ENCODE data around the gene LHX4. TPM values are rescaled to one million over a fixed set of nuclear protein-coding genes. Genes with fewer than 3 reads are reported as not detected.

LHX4 gene
- total and polyA plus RNA-seq, 10 of the 15 experiments (the other 5 are each of a cell fraction or from before 2014, with no cell fraction given) = 0.05 to 0.80 (median 0.32) TPM; not detected in 6

DNA sequence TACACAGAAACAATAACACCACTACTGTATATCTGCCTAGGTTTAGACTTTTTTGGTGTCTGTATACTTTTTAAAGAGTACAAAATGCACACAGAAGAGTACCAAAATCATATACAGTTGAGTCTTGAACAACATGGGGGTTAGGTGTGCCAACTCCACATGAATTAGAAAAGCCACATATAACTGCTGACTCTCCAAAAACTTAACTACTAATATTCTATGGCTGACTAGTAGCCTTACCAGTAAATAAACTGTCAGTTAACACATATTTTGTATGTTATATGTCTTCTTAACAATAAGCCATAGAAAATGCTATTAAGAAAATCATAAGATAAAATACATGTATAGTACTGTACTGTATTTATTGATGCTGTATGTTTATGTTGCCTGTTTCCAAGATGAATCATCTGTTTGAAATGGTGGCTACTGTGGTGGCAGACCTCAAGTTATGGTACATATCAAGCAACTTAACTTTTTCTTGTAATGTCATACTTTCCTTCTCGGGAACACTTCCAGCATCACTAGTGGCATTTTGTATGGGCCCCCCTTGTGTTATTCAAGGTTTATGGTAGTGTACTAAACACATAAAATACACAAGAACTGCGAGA lies 71.2 kb downstream of the LHX4 start:
- FAIRE-seq = no peak
- no peak for DNase-seq (ENCODE audit: low read depth, low spot score)
- intact Hi-C loops (cut with micrococcal nuclease; ENCODE audit: unreplicated experiment) (no loop called here), in situ Hi-C loops (cut with MboI) (no loop called here)
- SMC1A ChIA-PET (ENCODE audit: uncharacterized antibody, unreplicated experiment) = no interaction called here
- CTCF ChIA-PET = interaction anchor here (0.9 kb wide), 1 partner anchor 122 kb away, joined by 3 read pairs; no protein-coding TSS in a partner anchor
- H3K4me2 ChIP-seq (ENCODE audit: control insufficient read depth, insufficient read depth) = no peak overlapping the region
- POLR2A ChIA-PET = no interaction called here
- RAD21 ChIA-PET (ENCODE audit: unreplicated experiment) = no interaction called here
- no peak for ATAC-seq
- H2AFZ ChIP-seq (ENCODE audit: control insufficient read depth, low read depth, low read length) = no peak overlapping the region
- no peaks in the 10 kb centered on the region for H3K79me2 ChIP-seq (ENCODE audit: control insufficient read depth, insufficient read depth, low read length)
- no peaks in the 10 kb centered on the region; the same call in 2 of the 3 replicates for H3K9me3 ChIP-seq (replicated peaks; ENCODE audit: control insufficient read depth, insufficient read depth, low read length)
- no peaks in the 10 kb centered on the region; a peak in 1 of 4 replicates for H3K36me3 ChIP-seq (ENCODE audit: control insufficient read depth in 2 of 2, insufficient read depth in 2 of 2, low read length in 1 of 2)
- H3K9ac ChIP-seq (ENCODE audit: control insufficient read depth, insufficient read depth, low read length) = no peak overlapping the region
- H3K4me1 ChIP-seq (ENCODE audit: control insufficient read depth, insufficient read depth, low read length) = no peaks in the 10 kb centered on the region
- 98% methylated on average over 2 of the region's 2 CpGs for WGBS (ENCODE audit: insufficient coverage, insufficient replicate concordance, low lambda C conversion rate, missing lambda C conversion rate)
- no TSS peak for BruUV-seq (replicated peaks)
- no peak for TF ChIP-seq HDAC2 (IDR thresholded peaks at IDR 0.05)
- TF ChIP-seq JUNB (IDR thresholded peaks at IDR 0.05) = no peak
- TF ChIP-seq MYC (IDR thresholded peaks at IDR 0.05; ENCODE audit: insufficient read depth, insufficient read length, insufficient replicate concordance, low read length, severe bottlenecking) = no peak
- TF ChIP-seq NFXL1 (IDR thresholded peaks at IDR 0.05; ENCODE audit: borderline replicate concordance) = no peak
- TF ChIP-seq, protein P1, sequence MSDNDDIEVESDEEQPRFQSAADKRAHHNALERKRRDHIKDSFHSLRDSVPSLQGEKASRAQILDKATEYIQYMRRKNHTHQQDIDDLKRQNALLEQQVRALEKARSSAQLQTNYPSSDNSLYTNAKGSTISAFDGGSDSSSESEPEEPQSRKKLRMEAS (IDR thresholded peaks at IDR 0.05; ENCODE audit: low read depth, low read length) = no peak
- TF ChIP-seq KAT2A (conservative IDR thresholded peaks at IDR 0.05; ENCODE audit: control insufficient read depth, low read depth, low read length) = no peak
- TF ChIP-seq, protein P2, sequence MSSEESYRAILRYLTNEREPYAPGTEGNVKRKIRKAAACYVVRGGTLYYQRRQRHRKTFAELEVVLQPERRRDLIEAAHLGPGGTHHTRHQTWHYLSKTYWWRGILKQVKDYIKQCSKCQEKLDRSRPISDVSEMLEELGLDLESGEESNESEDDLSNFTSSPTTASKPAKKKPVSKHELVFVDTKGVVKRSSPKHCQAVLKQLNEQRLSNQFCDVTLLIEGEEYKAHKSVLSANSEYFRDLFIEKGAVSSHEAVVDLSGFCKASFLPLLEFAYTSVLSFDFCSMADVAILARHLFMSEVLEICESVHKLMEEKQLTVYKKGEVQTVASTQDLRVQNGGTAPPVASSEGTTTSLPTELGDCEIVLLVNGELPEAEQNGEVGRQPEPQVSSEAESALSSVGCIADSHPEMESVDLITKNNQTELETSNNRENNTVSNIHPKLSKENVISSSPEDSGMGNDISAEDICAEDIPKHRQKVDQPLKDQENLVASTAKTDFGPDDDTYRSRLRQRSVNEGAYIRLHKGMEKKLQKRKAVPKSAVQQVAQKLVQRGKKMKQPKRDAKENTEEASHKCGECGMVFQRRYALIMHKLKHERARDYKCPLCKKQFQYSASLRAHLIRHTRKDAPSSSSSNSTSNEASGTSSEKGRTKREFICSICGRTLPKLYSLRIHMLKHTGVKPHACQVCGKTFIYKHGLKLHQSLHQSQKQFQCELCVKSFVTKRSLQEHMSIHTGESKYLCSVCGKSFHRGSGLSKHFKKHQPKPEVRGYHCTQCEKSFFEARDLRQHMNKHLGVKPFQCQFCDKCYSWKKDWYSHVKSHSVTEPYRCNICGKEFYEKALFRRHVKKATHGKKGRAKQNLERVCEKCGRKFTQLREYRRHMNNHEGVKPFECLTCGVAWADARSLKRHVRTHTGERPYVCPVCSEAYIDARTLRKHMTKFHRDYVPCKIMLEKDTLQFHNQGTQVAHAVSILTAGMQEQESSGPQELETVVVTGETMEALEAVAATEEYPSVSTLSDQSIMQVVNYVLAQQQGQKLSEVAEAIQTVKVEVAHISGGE (CRISPR knock-in tag; IDR thresholded peaks at IDR 0.05) = no peak
- TF ChIP-seq TBL1XR1 (IDR thresholded peaks at IDR 0.05; ENCODE audit: low read depth, low read length) = no peak
- TF ChIP-seq, protein P3, sequence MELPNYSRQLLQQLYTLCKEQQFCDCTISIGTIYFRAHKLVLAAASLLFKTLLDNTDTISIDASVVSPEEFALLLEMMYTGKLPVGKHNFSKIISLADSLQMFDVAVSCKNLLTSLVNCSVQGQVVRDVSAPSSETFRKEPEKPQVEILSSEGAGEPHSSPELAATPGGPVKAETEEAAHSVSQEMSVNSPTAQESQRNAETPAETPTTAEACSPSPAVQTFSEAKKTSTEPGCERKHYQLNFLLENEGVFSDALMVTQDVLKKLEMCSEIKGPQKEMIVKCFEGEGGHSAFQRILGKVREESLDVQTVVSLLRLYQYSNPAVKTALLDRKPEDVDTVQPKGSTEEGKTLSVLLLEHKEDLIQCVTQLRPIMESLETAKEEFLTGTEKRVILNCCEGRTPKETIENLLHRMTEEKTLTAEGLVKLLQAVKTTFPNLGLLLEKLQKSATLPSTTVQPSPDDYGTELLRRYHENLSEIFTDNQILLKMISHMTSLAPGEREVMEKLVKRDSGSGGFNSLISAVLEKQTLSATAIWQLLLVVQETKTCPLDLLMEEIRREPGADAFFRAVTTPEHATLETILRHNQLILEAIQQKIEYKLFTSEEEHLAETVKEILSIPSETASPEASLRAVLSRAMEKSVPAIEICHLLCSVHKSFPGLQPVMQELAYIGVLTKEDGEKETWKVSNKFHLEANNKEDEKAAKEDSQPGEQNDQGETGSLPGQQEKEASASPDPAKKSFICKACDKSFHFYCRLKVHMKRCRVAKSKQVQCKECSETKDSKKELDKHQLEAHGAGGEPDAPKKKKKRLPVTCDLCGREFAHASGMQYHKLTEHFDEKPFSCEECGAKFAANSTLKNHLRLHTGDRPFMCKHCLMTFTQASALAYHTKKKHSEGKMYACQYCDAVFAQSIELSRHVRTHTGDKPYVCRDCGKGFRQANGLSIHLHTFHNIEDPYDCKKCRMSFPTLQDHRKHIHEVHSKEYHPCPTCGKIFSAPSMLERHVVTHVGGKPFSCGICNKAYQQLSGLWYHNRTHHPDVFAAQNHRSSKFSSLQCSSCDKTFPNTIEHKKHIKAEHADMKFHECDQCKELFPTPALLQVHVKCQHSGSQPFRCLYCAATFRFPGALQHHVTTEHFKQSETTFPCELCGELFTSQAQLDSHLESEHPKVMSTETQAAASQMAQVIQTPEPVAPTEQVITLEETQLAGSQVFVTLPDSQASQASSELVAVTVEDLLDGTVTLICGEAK (IDR thresholded peaks at IDR 0.05; ENCODE audit: borderline replicate concordance) = no peak
- TF ChIP-seq, protein P4, sequence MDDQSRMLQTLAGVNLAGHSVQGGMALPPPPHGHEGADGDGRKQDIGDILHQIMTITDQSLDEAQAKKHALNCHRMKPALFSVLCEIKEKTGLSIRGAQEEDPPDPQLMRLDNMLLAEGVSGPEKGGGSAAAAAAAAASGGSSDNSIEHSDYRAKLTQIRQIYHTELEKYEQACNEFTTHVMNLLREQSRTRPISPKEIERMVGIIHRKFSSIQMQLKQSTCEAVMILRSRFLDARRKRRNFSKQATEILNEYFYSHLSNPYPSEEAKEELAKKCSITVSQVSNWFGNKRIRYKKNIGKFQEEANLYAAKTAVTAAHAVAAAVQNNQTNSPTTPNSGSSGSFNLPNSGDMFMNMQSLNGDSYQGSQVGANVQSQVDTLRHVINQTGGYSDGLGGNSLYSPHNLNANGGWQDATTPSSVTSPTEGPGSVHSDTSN (IDR thresholded peaks at IDR 0.05; ENCODE audit: insufficient replicate concordance, low read depth, low read length) = no peak
- TF ChIP-seq BHLHE40 (IDR thresholded peaks at IDR 0.05; ENCODE audit: borderline replicate concordance in 1 of 2, low read depth in 2 of 2, low read length in 1 of 2) = no peak
- TF ChIP-seq BCL11A (IDR thresholded peaks at IDR 0.05; ENCODE audit: low read depth, low read length) = no peak
- TF ChIP-seq ZBED1 (IDR thresholded peaks at IDR 0.05; ENCODE audit: borderline replicate concordance) = no peak
- no peak overlapping the region for H3K27ac ChIP-seq (ENCODE audit: control insufficient read depth, insufficient read depth)
- H4K20me1 ChIP-seq (ENCODE audit: control insufficient read depth, insufficient read depth) = no peaks in the 10 kb centered on the region
- H3K27me3 ChIP-seq (replicated peaks in 1 of 2; ENCODE audit: control insufficient read depth in 2 of 2, insufficient read depth in 2 of 2, low read length in 1 of 2) = no peaks in the 10 kb centered on the region
- H3K4me3 ChIP-seq = no peak overlapping the region
